CD4-positive, CD25-positive, alpha-beta regulatory T cell (primary cell): Measurements from ENCODE around the gene DUSP8. TPM values are rescaled to one million over a fixed set of nuclear protein-coding genes. Genes with fewer than 3 reads are reported as not detected.

Experiments used
- ATAC-seq, 2 donors: fragments of 150-1000 bp; cut with Tn5 transposase; one replicate each; pipeline ENCODE4 v1.10.0; 2021; ENCODE audit warnings: low read depth in 2 of 2, moderate number of reproducible peaks in 2 of 2, moderate library complexity in 1 of 2
- DNase-seq, 3 donors: peaks; one replicate each; pipeline versions ENCODE4 v3.0.0 to v3.0.0-alpha.2; 2012 to 2022; ENCODE audit warnings: mixed read lengths in 1 of 3
- H3K27ac ChIP-seq: one replicate; pipeline ENCODE4 v1.7.0; 2013; ENCODE audit warnings: mild to moderate bottlenecking, low read length; ENCODE audit not compliant: insufficient read depth, poor library complexity, severe bottlenecking
- H3K27me3 ChIP-seq: one replicate; pipeline ENCODE4 v1.7.0; 2013; ENCODE audit warnings: low read length; ENCODE audit not compliant: control insufficient read depth, insufficient read depth
- H3K36me3 ChIP-seq: one replicate; pipeline ENCODE4 v1.7.0; 2013; ENCODE audit warnings: mild to moderate bottlenecking, low read length, moderate library complexity; ENCODE audit not compliant: control insufficient read depth, insufficient read depth
- H3K4me1 ChIP-seq: 2 replicates; pipeline ENCODE4 v1.7.0; 2013; ENCODE audit warnings: mild to moderate bottlenecking, low read length; ENCODE audit not compliant: insufficient read depth, control insufficient read depth, poor library complexity, severe bottlenecking
- H3K4me3 ChIP-seq: one replicate; pipeline ENCODE4 v1.7.0; 2013; ENCODE audit warnings: low read depth, mild to moderate bottlenecking, low read length, moderate library complexity
- H3K9me3 ChIP-seq, 2 experiments: 1 replicate in 1 of 2; 2 replicates in 1 of 2; pipeline ENCODE4 v1.7.0; 2013; ENCODE audit warnings: low read length in 2 of 2, mild to moderate bottlenecking in 1 of 2, moderate library complexity in 1 of 2; ENCODE audit not compliant: control insufficient read depth in 2 of 2
- H3K27ac Mint-ChIP-seq, 3 donors: one replicate each; pipeline ENCODE4 v1.8.0; 2020 to 2022; ENCODE audit warnings: mild to moderate bottlenecking in 3 of 3, mixed read lengths in 3 of 3, moderate library complexity in 2 of 3
- H3K27me3 Mint-ChIP-seq: one replicate; pipeline ENCODE4 v1.8.0; 2022; ENCODE audit warnings: mild to moderate bottlenecking, mixed read lengths
- H3K36me3 Mint-ChIP-seq: one replicate; pipeline ENCODE4 v1.8.0; 2020; ENCODE audit warnings: mixed read lengths
- H3K4me1 Mint-ChIP-seq, 4 donors: one replicate each; pipeline ENCODE4 v1.8.0; 2020 to 2022; ENCODE audit warnings: mixed read lengths in 4 of 4, mild to moderate bottlenecking in 1 of 4
- H3K4me3 Mint-ChIP-seq, 4 donors: one replicate each; pipeline ENCODE4 v1.8.0; 2020 to 2022; ENCODE audit warnings: mild to moderate bottlenecking in 4 of 4, mixed read lengths in 4 of 4, moderate library complexity in 3 of 4
- H3K9me3 Mint-ChIP-seq, 7 donors: one replicate each; pipeline ENCODE4 v1.8.0; 2020 to 2022; ENCODE audit warnings: mixed read lengths in 7 of 7, mild to moderate bottlenecking in 3 of 7, moderate library complexity in 2 of 7
- polyA plus RNA-seq, 4 donors: library from polyadenylated mRNA; unstranded; fragments of 300-500 nt; fragmentation: Illumina TruSeq; gene quantifications; one replicate each; pipeline ENCODE4 v1.2.3, GENCODE V29; 2021
- total RNA-seq: library from RNA; stranded (reverse); gene quantifications from one replicate; pipeline ENCODE4 v1.2.3, GENCODE V29; 2022

The DUSP8 gene
- total and polyA plus RNA-seq, 5 donors from 2014 or later = 0.05 to 71.7 (median 0.08) TPM

DNA sequence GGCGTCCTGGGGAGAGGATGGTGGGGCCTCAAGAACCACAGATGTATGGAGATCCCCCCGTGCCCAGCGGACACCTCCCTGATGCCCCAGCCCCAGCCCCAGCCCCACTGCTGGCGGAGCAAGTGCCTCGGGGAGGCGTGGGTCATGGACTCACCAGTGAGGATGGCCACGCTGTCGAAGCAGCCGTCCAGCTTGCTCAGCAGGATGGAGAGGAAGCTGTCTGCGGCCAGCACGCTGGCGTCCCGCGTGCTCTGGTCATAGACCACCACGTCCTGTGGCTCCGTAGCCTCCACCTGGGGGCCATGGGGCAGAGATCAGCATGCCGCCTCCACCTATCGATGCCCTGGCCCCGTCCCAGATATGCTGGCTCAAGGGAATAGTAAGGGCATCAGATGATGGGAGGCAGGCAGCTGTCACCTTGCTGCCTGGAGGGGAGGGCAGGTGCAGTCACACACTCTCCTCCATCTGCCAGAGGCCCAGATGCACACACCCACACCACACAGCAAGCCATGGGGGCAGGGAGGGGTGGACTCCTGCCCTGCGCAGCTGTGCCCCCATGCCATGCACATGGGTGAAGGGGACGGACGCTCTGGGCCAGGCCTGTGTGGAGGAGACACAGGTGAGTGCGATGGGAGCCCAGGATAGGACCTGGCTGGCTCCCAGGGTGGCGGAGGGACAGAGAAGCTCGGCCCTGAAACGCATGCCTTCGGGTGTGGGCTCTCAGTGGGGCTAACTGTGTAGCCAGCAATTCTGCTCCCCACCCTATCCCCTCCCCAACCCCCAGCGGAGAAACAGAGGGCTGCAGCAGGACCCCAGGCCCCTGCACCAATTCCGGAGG is 8.2 kb downstream of the DUSP8 start:
- Histone ChIP-seq H3K36me3 (no peaks in the 10 kb centered on the region), H3K27me3 (no peaks in the 10 kb centered on the region), H3K4me1 (no peaks in the 10 kb centered on the region), H3K4me3 (no peak overlapping the region), H3K27ac (no peak overlapping the region), H3K9me3 (no peaks in the 10 kb centered on the region)
- Mint-ChIP-seq H3K27me3 (peaks cover 8% of the 10 kb centered on the region), H3K4me3 (no peak overlapping the region), H3K27ac (no peak overlapping the region), H3K4me1 (peaks cover 0 to 5% (median 0%) of the 10 kb centered on the region in 4 donors), H3K9me3 (no peaks in the 10 kb centered on the region), H3K36me3 (peaks cover 4% of the 10 kb centered on the region)
- no peak for ATAC-seq
- DNase-seq = no peak

DNA sequence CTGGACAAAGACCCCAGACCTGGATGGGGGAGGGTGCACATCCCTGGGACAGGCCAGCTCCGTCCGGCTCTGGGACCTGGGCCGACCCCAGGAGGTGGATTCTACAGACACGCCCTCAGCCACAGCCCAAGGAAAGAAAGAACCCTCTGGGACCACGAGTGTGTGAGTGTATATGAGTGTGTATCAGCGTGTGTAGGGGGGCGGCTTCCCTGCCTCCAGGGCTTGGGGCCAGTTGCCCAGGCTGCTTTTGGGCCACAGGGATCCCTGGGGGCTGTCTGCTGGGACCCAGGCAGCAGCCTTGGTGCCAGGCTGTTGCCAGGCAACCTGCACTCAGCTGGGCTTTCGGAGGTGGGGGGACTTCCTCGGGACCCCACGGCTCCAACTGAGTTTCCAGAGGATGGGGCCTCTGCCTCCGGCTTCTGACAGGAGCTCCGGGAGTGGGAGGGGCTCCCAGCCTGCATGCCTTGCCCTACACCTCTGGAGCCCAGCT is 8.9 kb downstream of the DUSP8 start:
- Histone ChIP-seq H3K9me3 (no peaks in the 10 kb centered on the region), H3K27me3 (no peaks in the 10 kb centered on the region), H3K4me3 (no peak overlapping the region), H3K27ac (no peak overlapping the region), H3K36me3 (no peaks in the 10 kb centered on the region), H3K4me1 (no peaks in the 10 kb centered on the region)
- DNase-seq (no peak), ATAC-seq (no peak)
- Mint-ChIP-seq H3K9me3 (no peaks in the 10 kb centered on the region), H3K27me3 (peaks cover 1% of the 10 kb centered on the region), H3K4me1 (peaks cover 0 to 2% (median 0%) of the 10 kb centered on the region in 4 donors), H3K27ac (no peak overlapping the region), H3K36me3 (peaks cover 4% of the 10 kb centered on the region), H3K4me3 (no peak overlapping the region)

- no peaks in the 10 kb centered on the region for H3K9me3 Mint-ChIP-seq
- H3K27me3 Mint-ChIP-seq = no peaks in the 10 kb centered on the region
- no peak for ATAC-seq
- H3K36me3 Mint-ChIP-seq = peaks cover 4% of the 10 kb centered on the region
- peaks cover 0 to 2% (median 0%) of the 10 kb centered on the region in 4 donors for H3K4me1 Mint-ChIP-seq
- Histone ChIP-seq H3K4me1 (no peaks in the 10 kb centered on the region), H3K27ac (no peak overlapping the region), H3K4me3 (no peak overlapping the region), H3K36me3 (no peaks in the 10 kb centered on the region), H3K27me3 (no peaks in the 10 kb centered on the region), H3K9me3 (no peaks in the 10 kb centered on the region)
- H3K27ac Mint-ChIP-seq = peak overlapping the region in 1 of 3 donors; percentile 71
- no peak for DNase-seq
- H3K4me3 Mint-ChIP-seq = peak overlapping the region in 2 of 4 donors; percentile 16 to 64
Measured at GRCh38 chr11:1562469-1563148, 9.5 kb downstream of the DUSP8 start.

DNA sequence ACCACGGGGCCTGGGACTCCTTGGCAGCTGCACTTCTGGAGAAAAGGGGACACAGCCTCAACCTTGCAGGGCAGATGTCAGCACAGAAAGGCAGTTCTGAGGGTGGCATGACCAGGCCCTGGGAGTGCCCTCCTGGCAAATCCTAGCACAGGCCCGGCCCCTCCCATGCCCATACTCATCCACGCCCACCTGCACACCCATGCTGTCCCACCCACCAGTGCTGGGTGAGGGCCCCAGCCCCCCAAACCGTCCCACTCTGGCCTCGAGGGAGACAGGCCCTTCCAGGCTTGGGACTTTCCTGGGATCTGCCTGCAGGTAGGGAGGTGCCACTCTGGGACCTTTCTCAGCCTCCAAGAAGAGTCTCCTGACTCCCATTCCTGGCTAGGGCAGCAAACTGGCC is 10.1 kb downstream of the DUSP8 start:
- ATAC-seq = no peak
- no peaks in the 10 kb centered on the region for H3K36me3 ChIP-seq
- no peaks in the 10 kb centered on the region for H3K9me3 ChIP-seq
- DNase-seq = no peak
- H3K27me3 Mint-ChIP-seq = no peaks in the 10 kb centered on the region
- no peaks in the 10 kb centered on the region for H3K27me3 ChIP-seq
- H3K4me1 ChIP-seq = no peaks in the 10 kb centered on the region
- H3K27ac Mint-ChIP-seq = no peak overlapping the region
- H3K9me3 Mint-ChIP-seq = no peaks in the 10 kb centered on the region
- peaks cover 0 to 2% (median 0%) of the 10 kb centered on the region in 4 donors for H3K4me1 Mint-ChIP-seq
- H3K4me3 ChIP-seq = no peak overlapping the region
- peaks cover 4% of the 10 kb centered on the region for H3K36me3 Mint-ChIP-seq
- no peak overlapping the region for H3K27ac ChIP-seq
- H3K4me3 Mint-ChIP-seq = peak overlapping the region in 1 of 4 donors; percentile 64

GRCh38 chr11:1561266-1561665 is 10.8 kb downstream of the DUSP8 start:
- Mint-ChIP-seq H3K27ac (no peak overlapping the region), H3K36me3 (peaks cover 4% of the 10 kb centered on the region), H3K4me3 (no peak overlapping the region), H3K27me3 (no peaks in the 10 kb centered on the region), H3K4me1 (no peaks in the 10 kb centered on the region), H3K9me3 (no peaks in the 10 kb centered on the region)
- H3K9me3 ChIP-seq = no peaks in the 10 kb centered on the region
- no peak overlapping the region for H3K27ac ChIP-seq
- DNase-seq (no peak), ATAC-seq (no peak)
- no peaks in the 10 kb centered on the region for H3K27me3 ChIP-seq
- no peaks in the 10 kb centered on the region for H3K36me3 ChIP-seq
- no peaks in the 10 kb centered on the region for H3K4me1 ChIP-seq
- no peak overlapping the region for H3K4me3 ChIP-seq

GRCh38 chr11:1560649-1561251 is 11.3 kb downstream of the DUSP8 start:
- Mint-ChIP-seq H3K9me3 (no peaks in the 10 kb centered on the region), H3K4me1 (no peaks in the 10 kb centered on the region), H3K27ac (no peak overlapping the region), H3K36me3 (peaks cover 4% of the 10 kb centered on the region), H3K4me3 (no peak overlapping the region), H3K27me3 (no peaks in the 10 kb centered on the region)
- Histone ChIP-seq H3K4me3 (no peak overlapping the region), H3K9me3 (no peaks in the 10 kb centered on the region), H3K27ac (no peak overlapping the region), H3K36me3 (no peaks in the 10 kb centered on the region), H3K27me3 (no peaks in the 10 kb centered on the region), H3K4me1 (no peaks in the 10 kb centered on the region)
- ATAC-seq = no peak
- DNase-seq = no peak

- no peak for DNase-seq
- Histone ChIP-seq H3K4me1 (no peaks in the 10 kb centered on the region), H3K9me3 (no peaks in the 10 kb centered on the region), H3K27me3 (no peaks in the 10 kb centered on the region), H3K36me3 (no peaks in the 10 kb centered on the region), H3K4me3 (no peak overlapping the region), H3K27ac (no peak overlapping the region)
- Mint-ChIP-seq H3K27ac (no peak overlapping the region), H3K36me3 (peaks cover 4% of the 10 kb centered on the region), H3K4me3 (no peak overlapping the region), H3K4me1 (no peaks in the 10 kb centered on the region), H3K9me3 (no peaks in the 10 kb centered on the region), H3K27me3 (no peaks in the 10 kb centered on the region)
- ATAC-seq = no peak
Measured at GRCh38 chr11:1560002-1560648, 11.9 kb downstream of the DUSP8 start.
